Duodenal mucosa (tissue), 2 donors: ENCODE measurements around the gene SLC38A10.

ENCODE experiments used
- H3K27ac ChIP-seq: one replicate; pipeline ENCODE4 v1.7.0; 2013; ENCODE audit warnings: low read depth, low read length
- H3K27me3 ChIP-seq, 2 donors: one replicate each; pipeline ENCODE4 v1.7.0; 2013; ENCODE audit warnings: low read length in 2 of 2, control low read depth in 1 of 2; ENCODE audit not compliant: insufficient read depth in 2 of 2, control insufficient read depth in 1 of 2
- H3K36me3 ChIP-seq, 2 donors: one replicate each; pipeline ENCODE4 v1.7.0; 2013; ENCODE audit warnings: low read length in 2 of 2, control low read depth in 1 of 2; ENCODE audit not compliant: insufficient read depth in 2 of 2, control insufficient read depth in 1 of 2
- H3K4me1 ChIP-seq, 2 donors: one replicate each; pipeline ENCODE4 v1.7.0; 2013; ENCODE audit warnings: low read length in 2 of 2, control low read depth in 1 of 2; ENCODE audit not compliant: insufficient read depth in 2 of 2, control insufficient read depth in 1 of 2
- H3K4me3 ChIP-seq, 2 donors: one replicate each; pipeline ENCODE4 v1.7.0; 2013; ENCODE audit warnings: low read length in 2 of 2, low read depth in 1 of 2
- H3K9ac ChIP-seq, 2 donors: one replicate each; pipeline ENCODE4 v1.7.0; 2013; ENCODE audit warnings: low read length in 2 of 2, low read depth in 1 of 2
- H3K9me3 ChIP-seq, 2 donors: one replicate each; pipeline ENCODE4 v1.7.0; 2013; ENCODE audit warnings: low read length in 2 of 2, control low read depth in 1 of 2; ENCODE audit not compliant: control insufficient read depth in 1 of 2

SLC38A10 gene

GRCh38 chr17:81218991-81219390 is 76.1 kb downstream of the SLC38A10 start:
- Histone ChIP-seq H3K9ac (no peak overlapping the region), H3K4me1 (peaks cover 15 to 21% of the 10 kb centered on the region in 2 donors)

GRCh38 chr17:81218459-81218858 is 76.6 kb downstream of the SLC38A10 start:
- H3K36me3 ChIP-seq, result peaks cover 0 to 5% of the 10 kb centered on the region in 2 donors
- peaks cover 12 to 17% of the 10 kb centered on the region in 2 donors for H3K4me1 ChIP-seq
- no peaks in the 10 kb centered on the region for H3K9me3 ChIP-seq
- H3K27me3 ChIP-seq, result no peaks in the 10 kb centered on the region
- no peak overlapping the region for H3K9ac ChIP-seq
- H3K4me3 ChIP-seq, result no peak overlapping the region
- H3K27ac ChIP-seq, result no peak overlapping the region

More at GRCh38 chr17:81218991-81219390, 76.1 kb downstream of the SLC38A10 start:
- H3K36me3 ChIP-seq, result peaks cover 0 to 5% of the 10 kb centered on the region in 2 donors
- no peaks in the 10 kb centered on the region for H3K27me3 ChIP-seq
- no peaks in the 10 kb centered on the region for H3K9me3 ChIP-seq
- H3K4me3 ChIP-seq, result no peak overlapping the region
- H3K27ac ChIP-seq, result no peak overlapping the region

- H3K9me3 ChIP-seq, result no peaks in the 10 kb centered on the region
- no peaks in the 10 kb centered on the region for H3K27me3 ChIP-seq
- no peak overlapping the region for H3K27ac ChIP-seq
- H3K4me1 ChIP-seq, result peaks cover 10 to 14% of the 10 kb centered on the region in 2 donors
- no peak overlapping the region for H3K4me3 ChIP-seq
- H3K9ac ChIP-seq, result no peak overlapping the region
- peaks cover 0 to 5% of the 10 kb centered on the region in 2 donors for H3K36me3 ChIP-seq
Measured at GRCh38 chr17:81217491-81217890, 77.6 kb downstream of the SLC38A10 start.

GRCh38 chr17:81213978-81214377 is 81.1 kb downstream of the SLC38A10 start:
- Histone ChIP-seq H3K9me3 (no peaks in the 10 kb centered on the region), H3K27ac (no peak overlapping the region)

GRCh38 chr17:81212365-81212764 is 82.7 kb downstream of the SLC38A10 start:
- Histone ChIP-seq H3K4me3 (no peak overlapping the region), H3K27me3 (no peaks in the 10 kb centered on the region), H3K36me3 (peaks cover 0 to 9% of the 10 kb centered on the region in 2 donors), H3K9me3 (no peaks in the 10 kb centered on the region), H3K9ac (no peak overlapping the region), H3K27ac (no peak overlapping the region), H3K4me1 (no peaks in the 10 kb centered on the region)

More at GRCh38 chr17:81213978-81214377, 81.1 kb downstream of the SLC38A10 start:
- Histone ChIP-seq H3K9ac (no peak overlapping the region), H3K4me3 (no peak overlapping the region), H3K4me1 (no peaks in the 10 kb centered on the region), H3K36me3 (peaks cover 0 to 5% of the 10 kb centered on the region in 2 donors), H3K27me3 (no peaks in the 10 kb centered on the region)

- Histone ChIP-seq H3K27me3 (no peaks in the 10 kb centered on the region), H3K9ac (no peak overlapping the region), H3K4me1 (no peaks in the 10 kb centered on the region), H3K9me3 (no peaks in the 10 kb centered on the region), H3K27ac (no peak overlapping the region), H3K4me3 (no peak overlapping the region), H3K36me3 (peaks cover 0 to 11% of the 10 kb centered on the region in 2 donors)
Measured at GRCh38 chr17:81210868-81211267, 84.2 kb downstream of the SLC38A10 start.

- Histone ChIP-seq H3K4me3 (no peak overlapping the region), H3K9ac (no peak overlapping the region), H3K27me3 (no peaks in the 10 kb centered on the region), H3K9me3 (no peaks in the 10 kb centered on the region), H3K36me3 (peaks cover 0 to 11% of the 10 kb centered on the region in 2 donors), H3K4me1 (no peaks in the 10 kb centered on the region), H3K27ac (no peak overlapping the region)
Measured at GRCh38 chr17:81210466-81210865, 84.6 kb downstream of the SLC38A10 start.

GRCh38 chr17:81209141-81209540 is 86.0 kb downstream of the SLC38A10 start:
- no peaks in the 10 kb centered on the region for H3K27me3 ChIP-seq
- H3K9ac ChIP-seq, result no peak overlapping the region
- H3K36me3 ChIP-seq, result peaks cover 0 to 11% of the 10 kb centered on the region in 2 donors
- H3K4me1 ChIP-seq, result no peaks in the 10 kb centered on the region
- no peaks in the 10 kb centered on the region for H3K9me3 ChIP-seq
- no peak overlapping the region for H3K4me3 ChIP-seq
- no peak overlapping the region for H3K27ac ChIP-seq

- Histone ChIP-seq H3K4me1 (no peaks in the 10 kb centered on the region), H3K9ac (no peak overlapping the region), H3K9me3 (no peaks in the 10 kb centered on the region), H3K36me3 (peaks cover 0 to 11% of the 10 kb centered on the region in 2 donors), H3K27me3 (no peaks in the 10 kb centered on the region), H3K4me3 (no peak overlapping the region), H3K27ac (no peak overlapping the region)
Measured at GRCh38 chr17:81208651-81209050, 86.5 kb downstream of the SLC38A10 start.

- no peaks in the 10 kb centered on the region for H3K9me3 ChIP-seq
- H3K4me3 ChIP-seq, result no peak overlapping the region
- H3K27me3 ChIP-seq, result no peaks in the 10 kb centered on the region
- H3K9ac ChIP-seq, result no peak overlapping the region
- no peak overlapping the region for H3K27ac ChIP-seq
- H3K4me1 ChIP-seq, result no peaks in the 10 kb centered on the region
- peaks cover 0 to 11% of the 10 kb centered on the region in 2 donors for H3K36me3 ChIP-seq
Measured at GRCh38 chr17:81207610-81208581, 87.2 kb downstream of the SLC38A10 start.
